HL-60 (cell line): ENCODE data around the gene KIAA0040.

Experiments
- DNase-seq, 2 experiments: peaks; one replicate each; pipeline ENCODE4 v3.0.0-alpha.2; 2010 to 2020; ENCODE audit warnings: low read depth in 1 of 2, low spot score in 1 of 2
- H3K27ac ChIP-seq: fragments of 250-450 bp; sonication (Bioruptor Pico); replicated peaks from 2 replicates; pipeline ENCODE4 v1.5.1; 2020; ENCODE audit warnings: mild to moderate bottlenecking, moderate library complexity
- H3K27me3 ChIP-seq: fragments of 250-450 bp; sonication (Bioruptor Pico); 2 replicates; pipeline ENCODE4 v1.5.1; 2021; ENCODE audit warnings: mild to moderate bottlenecking, moderate library complexity; ENCODE audit not compliant: insufficient read depth, poor library complexity, severe bottlenecking
- H3K4me3 ChIP-seq: replicated peaks from 2 replicates; pipeline ENCODE4 v1.5.1; 2011; ENCODE audit warnings: mild to moderate bottlenecking, control low read depth, low read length; ENCODE audit not compliant: insufficient read depth
- GABPA ChIP-seq: IDR thresholded peaks from 2 replicates; pipeline ENCODE4 v1.6.1; 2012; ENCODE audit warnings: low read depth
- POLR2AphosphoS5 ChIP-seq: IDR thresholded peaks from 2 replicates; pipeline ENCODE4 v1.6.1; 2012; ENCODE audit warnings: low read depth
- SPI1 ChIP-seq: IDR thresholded peaks from 2 replicates; pipeline ENCODE4 v1.6.1; 2012; ENCODE audit warnings: low read depth, mild to moderate bottlenecking, borderline replicate concordance
- TF ChIP-seq, protein P1 (sequence below): IDR thresholded peaks from one replicate; pipeline ENCODE4 v1.5.1; 2011; ENCODE audit warnings: low read length, control low read depth, inconsistent platforms; ENCODE audit not compliant: insufficient read depth
- TF ChIP-seq, protein P2 (sequence below): IDR thresholded peaks from 2 replicates; pipeline ENCODE4 v1.6.1; 2012; ENCODE audit warnings: low read depth; ENCODE audit not compliant: insufficient replicate concordance

The KIAA0040 gene

GRCh38 chr1:175195281-175195680 is 2.7 kb upstream of the KIAA0040 start:
- Histone ChIP-seq H3K27ac (no peak overlapping the region), H3K27me3 (no peaks in the 10 kb centered on the region), H3K4me3 (no peak overlapping the region)
- TF ChIP-seq GABPA, result no peak
- DNase-seq, result no peak

DNA sequence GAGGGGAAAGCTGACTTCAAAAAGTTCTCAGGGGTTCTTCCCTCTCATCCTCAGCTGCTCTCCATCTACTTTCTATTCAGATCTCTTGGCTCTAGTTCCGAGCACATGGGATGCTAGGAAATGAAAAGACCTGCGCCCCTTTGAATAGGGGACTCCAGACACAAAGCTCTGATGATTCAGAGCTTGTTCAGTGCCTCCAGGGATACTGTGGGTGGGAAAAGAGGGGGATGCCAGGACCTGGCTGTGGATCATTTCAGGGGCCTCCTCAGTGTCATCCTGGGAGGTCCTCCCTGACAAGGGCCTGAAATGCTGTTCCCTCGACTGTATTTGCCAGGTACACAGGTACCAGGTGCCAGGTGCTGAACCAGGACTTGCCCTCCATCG is 943 bp upstream of the KIAA0040 start:
- TF ChIP-seq GABPA (no peak), POLR2AphosphoS5 (no peak), SPI1 (no peak)
- TF ChIP-seq, protein P1, sequence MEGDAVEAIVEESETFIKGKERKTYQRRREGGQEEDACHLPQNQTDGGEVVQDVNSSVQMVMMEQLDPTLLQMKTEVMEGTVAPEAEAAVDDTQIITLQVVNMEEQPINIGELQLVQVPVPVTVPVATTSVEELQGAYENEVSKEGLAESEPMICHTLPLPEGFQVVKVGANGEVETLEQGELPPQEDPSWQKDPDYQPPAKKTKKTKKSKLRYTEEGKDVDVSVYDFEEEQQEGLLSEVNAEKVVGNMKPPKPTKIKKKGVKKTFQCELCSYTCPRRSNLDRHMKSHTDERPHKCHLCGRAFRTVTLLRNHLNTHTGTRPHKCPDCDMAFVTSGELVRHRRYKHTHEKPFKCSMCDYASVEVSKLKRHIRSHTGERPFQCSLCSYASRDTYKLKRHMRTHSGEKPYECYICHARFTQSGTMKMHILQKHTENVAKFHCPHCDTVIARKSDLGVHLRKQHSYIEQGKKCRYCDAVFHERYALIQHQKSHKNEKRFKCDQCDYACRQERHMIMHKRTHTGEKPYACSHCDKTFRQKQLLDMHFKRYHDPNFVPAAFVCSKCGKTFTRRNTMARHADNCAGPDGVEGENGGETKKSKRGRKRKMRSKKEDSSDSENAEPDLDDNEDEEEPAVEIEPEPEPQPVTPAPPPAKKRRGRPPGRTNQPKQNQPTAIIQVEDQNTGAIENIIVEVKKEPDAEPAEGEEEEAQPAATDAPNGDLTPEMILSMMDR, result no peak
- Histone ChIP-seq H3K27me3 (no peaks in the 10 kb centered on the region), H3K4me3 (no peak overlapping the region), H3K27ac (no peak overlapping the region)
- DNase-seq, result no peak

DNA sequence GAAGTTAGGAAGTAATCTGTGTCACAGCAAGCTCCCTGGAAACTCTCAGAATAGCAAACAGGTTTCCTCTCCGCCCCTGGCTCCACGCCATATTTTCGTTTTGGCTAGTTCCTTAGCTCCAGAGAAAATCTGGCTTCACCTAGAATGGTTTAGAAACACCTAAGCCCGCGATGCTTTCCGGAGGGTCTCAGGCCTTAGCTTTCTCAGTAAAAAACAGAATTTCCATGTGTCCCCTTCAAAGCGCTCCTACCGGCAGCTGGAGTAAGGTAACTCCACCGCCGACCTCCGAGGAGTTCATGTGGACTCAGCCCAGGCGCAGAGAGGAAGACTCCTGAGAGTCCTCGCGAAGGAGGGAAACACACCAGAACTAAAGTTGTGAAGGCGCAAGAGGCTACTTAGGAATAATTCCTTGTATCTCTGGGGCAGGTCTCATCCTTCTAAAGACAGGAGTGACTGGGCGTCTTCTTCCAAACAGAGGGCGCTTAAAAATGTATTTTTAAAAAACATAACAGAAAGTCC is 406 bp downstream of the KIAA0040 start:
- DNase-seq, result no peak
- no peak overlapping the region for H3K27ac ChIP-seq
- TF ChIP-seq POLR2AphosphoS5, result no peak
- TF ChIP-seq, protein P1, result no peak
- no peak for TF ChIP-seq SPI1
- TF ChIP-seq, protein P2, sequence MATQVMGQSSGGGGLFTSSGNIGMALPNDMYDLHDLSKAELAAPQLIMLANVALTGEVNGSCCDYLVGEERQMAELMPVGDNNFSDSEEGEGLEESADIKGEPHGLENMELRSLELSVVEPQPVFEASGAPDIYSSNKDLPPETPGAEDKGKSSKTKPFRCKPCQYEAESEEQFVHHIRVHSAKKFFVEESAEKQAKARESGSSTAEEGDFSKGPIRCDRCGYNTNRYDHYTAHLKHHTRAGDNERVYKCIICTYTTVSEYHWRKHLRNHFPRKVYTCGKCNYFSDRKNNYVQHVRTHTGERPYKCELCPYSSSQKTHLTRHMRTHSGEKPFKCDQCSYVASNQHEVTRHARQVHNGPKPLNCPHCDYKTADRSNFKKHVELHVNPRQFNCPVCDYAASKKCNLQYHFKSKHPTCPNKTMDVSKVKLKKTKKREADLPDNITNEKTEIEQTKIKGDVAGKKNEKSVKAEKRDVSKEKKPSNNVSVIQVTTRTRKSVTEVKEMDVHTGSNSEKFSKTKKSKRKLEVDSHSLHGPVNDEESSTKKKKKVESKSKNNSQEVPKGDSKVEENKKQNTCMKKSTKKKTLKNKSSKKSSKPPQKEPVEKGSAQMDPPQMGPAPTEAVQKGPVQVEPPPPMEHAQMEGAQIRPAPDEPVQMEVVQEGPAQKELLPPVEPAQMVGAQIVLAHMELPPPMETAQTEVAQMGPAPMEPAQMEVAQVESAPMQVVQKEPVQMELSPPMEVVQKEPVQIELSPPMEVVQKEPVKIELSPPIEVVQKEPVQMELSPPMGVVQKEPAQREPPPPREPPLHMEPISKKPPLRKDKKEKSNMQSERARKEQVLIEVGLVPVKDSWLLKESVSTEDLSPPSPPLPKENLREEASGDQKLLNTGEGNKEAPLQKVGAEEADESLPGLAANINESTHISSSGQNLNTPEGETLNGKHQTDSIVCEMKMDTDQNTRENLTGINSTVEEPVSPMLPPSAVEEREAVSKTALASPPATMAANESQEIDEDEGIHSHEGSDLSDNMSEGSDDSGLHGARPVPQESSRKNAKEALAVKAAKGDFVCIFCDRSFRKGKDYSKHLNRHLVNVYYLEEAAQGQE, result no peak
- TF ChIP-seq GABPA, result no peak
- H3K27me3 ChIP-seq, result no peaks in the 10 kb centered on the region
- H3K4me3 ChIP-seq, result peak overlapping the region; percentile 49

- TF ChIP-seq, protein P2, result no peak
- no peak for TF ChIP-seq SPI1
- TF ChIP-seq, protein P1, result no peak
- no peak for TF ChIP-seq POLR2AphosphoS5
- TF ChIP-seq GABPA, result no peak
- DNase-seq, result no peak
- Histone ChIP-seq H3K4me3 (peak overlapping the region; percentile 49), H3K27ac (no peak overlapping the region), H3K27me3 (no peaks in the 10 kb centered on the region)
Measured at GRCh38 chr1:175191659-175192058, 917 bp downstream of the KIAA0040 start.
